ENCODE results near the gene MTM1. TPM values are rescaled to one million over a fixed set of nuclear protein-coding genes. Genes with fewer than 3 reads are reported as not detected.

The MTM1 gene
- total and polyA plus RNA-seq, 9 of the 15 experiments (the other 6 are each of a cell fraction or from before 2014, with no cell fraction given) = 5.6 to 13.3 (median 9.5) TPM

DNA sequence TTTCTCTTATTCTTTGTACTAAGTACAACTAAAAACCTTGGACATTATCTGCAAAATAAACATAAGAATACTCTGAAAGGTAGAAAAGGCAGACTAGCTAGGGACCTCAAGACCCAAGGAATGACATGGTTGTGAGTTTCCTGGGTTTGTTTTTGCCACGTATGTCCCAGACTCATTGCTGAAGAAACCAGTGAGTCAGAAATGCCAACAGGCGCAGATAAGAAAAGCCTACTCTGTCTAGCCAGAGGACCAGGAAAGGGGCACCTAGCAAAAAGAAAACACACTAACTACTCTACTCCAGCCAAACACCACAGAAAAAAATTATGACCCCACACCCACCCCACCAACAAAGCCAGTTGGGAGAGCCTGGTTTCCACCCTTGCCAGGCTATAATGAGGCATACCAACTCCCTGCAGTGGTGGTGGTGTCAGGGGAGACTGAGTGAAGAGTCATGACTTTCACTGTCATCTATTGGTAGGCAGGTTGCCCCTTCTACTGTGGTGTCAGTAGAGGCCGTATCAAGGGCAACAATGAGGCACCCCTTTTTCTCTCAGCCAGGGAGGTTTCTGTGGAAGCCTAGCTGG lies 135.7 kb downstream of the MTM1 start:
- Histone ChIP-seq H3K4me3 (no peak overlapping the region), H3K4me1 (replicated peaks in 1 of 2; ENCODE audit: control insufficient read depth in 2 of 2, insufficient read depth in 2 of 2, low read length in 2 of 2) (no peaks in the 10 kb centered on the region), H4K20me1 (replicated peaks; ENCODE audit: control insufficient read depth, insufficient read depth, low read length) (no peaks in the 10 kb centered on the region), H3K4me2 (ENCODE audit: insufficient read depth, low read length) (no peak overlapping the region), H3K9me1 (ENCODE audit: control insufficient read depth, insufficient read depth, low read length) (no peaks in the 10 kb centered on the region), H3K36me3 (ENCODE audit: control insufficient read depth, insufficient read depth, low read length) (peaks cover 57% of the 10 kb centered on the region; the same call in 2 of the 3 replicates), H2AFZ (ENCODE audit: low read depth, low read length) (no peak overlapping the region), H3K79me2 (ENCODE audit: control insufficient read depth, insufficient read depth, low read length) (no peaks in the 10 kb centered on the region; the same call in 2 of the 3 replicates), H3K9me3 (replicated peaks; ENCODE audit: control insufficient read depth, insufficient read depth, low read depth, low read length) (no peaks in the 10 kb centered on the region), H3K27me3 (ENCODE audit: control insufficient read depth in 2 of 2, insufficient read depth in 2 of 2, low read length in 2 of 2) (no peaks in the 10 kb centered on the region), H3K9ac (ENCODE audit: insufficient read depth in 1 of 2, low read depth in 2 of 2, low read length in 2 of 2) (no peak overlapping the region), H3K27ac (ENCODE audit: extremely low read depth, low read depth, low read length) (no peak overlapping the region)
- ChIA-PET POLR2A (interaction anchor here (0.6 kb wide), 1 partner anchor 14 kb away, joined by 3 read pairs; no protein-coding TSS in a partner anchor), CTCF (ENCODE audit: low intra/inter-chr PET ratio) (no interaction called here)
- ATAC-seq (no peak), DNase-seq (ENCODE audit: extremely low read depth in 1 of 4, low spot score in 3 of 4) (no peak), FAIRE-seq (no peak)
- intact Hi-C loops (cut with micrococcal nuclease) = no loop called here
- in situ Hi-C loops (cut with MboI) = loop anchor here (25.0 kb wide), 1 partner anchor 742 kb away; no protein-coding TSS in a partner anchor
- 86% methylated on average over 2 of the region's 3 CpGs for WGBS (ENCODE audit: insufficient coverage, low coverage, missing lambda C conversion rate)
- no TSS peak for BruUV-seq (replicated peaks)
- TF ChIP-seq ATF1 (CRISPR knock-in tag; IDR thresholded peaks at IDR 0.05) (no peak), ATF1 (tag; IDR thresholded peaks at IDR 0.05) (no peak), GATAD2B (IDR thresholded peaks at IDR 0.05; ENCODE audit: borderline replicate concordance) (no peak), CAMTA2 (CRISPR knock-in tag; conservative IDR thresholded peaks at IDR 0.05) (no peak), PML (IDR thresholded peaks at IDR 0.05; ENCODE audit: low read length) (no peak), CXXC5 (CRISPR knock-in tag; IDR thresholded peaks at IDR 0.05) (no peak), ADNP (tag; IDR thresholded peaks at IDR 0.05) (no peak), MTF1 (CRISPR knock-in tag; IDR thresholded peaks at IDR 0.05; ENCODE audit: borderline replicate concordance) (no peak), CREM (IDR thresholded peaks at IDR 0.05; ENCODE audit: low read depth) (no peak), ZNF561 (CRISPR knock-in tag; conservative IDR thresholded peaks at IDR 0.05) (no peak), GATA2 (CRISPR knock-in tag; IDR thresholded peaks at IDR 0.05) (no peak), DNMT1 (IDR thresholded peaks at IDR 0.05) (no peak), CREBBP (IDR thresholded peaks at IDR 0.05; ENCODE audit: low read depth, low read length) (no peak), CBX8 (IDR thresholded peaks at IDR 0.05; ENCODE audit: borderline replicate concordance, extremely low read depth, low read depth, low read length, poor library complexity, severe bottlenecking) (no peak), ZNF354B (CRISPR knock-in tag; IDR thresholded peaks at IDR 0.05) (no peak), TRIM28 (IDR thresholded peaks at IDR 0.05) (no peak), FOS (IDR thresholded peaks at IDR 0.05; ENCODE audit: extremely low read depth, insufficient read length) (no peak)
- TF ChIP-seq, protein P1, sequence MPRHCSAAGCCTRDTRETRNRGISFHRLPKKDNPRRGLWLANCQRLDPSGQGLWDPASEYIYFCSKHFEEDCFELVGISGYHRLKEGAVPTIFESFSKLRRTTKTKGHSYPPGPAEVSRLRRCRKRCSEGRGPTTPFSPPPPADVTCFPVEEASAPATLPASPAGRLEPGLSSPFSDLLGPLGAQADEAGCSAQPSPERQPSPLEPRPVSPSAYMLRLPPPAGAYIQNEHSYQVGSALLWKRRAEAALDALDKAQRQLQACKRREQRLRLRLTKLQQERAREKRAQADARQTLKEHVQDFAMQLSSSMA (CRISPR knock-in tag; IDR thresholded peaks at IDR 0.05) = no peak
- TF ChIP-seq, protein P2, sequence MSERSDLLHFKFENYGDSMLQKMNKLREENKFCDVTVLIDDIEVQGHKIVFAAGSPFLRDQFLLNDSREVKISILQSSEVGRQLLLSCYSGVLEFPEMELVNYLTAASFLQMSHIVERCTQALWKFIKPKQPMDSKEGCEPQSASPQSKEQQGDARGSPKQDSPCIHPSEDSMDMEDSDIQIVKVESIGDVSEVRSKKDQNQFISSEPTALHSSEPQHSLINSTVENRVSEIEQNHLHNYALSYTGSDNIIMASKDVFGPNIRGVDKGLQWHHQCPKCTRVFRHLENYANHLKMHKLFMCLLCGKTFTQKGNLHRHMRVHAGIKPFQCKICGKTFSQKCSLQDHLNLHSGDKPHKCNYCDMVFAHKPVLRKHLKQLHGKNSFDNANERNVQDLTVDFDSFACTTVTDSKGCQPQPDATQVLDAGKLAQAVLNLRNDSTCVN (CRISPR knock-in tag; IDR thresholded peaks at IDR 0.05) = no peak
- TF ChIP-seq, protein P3, sequence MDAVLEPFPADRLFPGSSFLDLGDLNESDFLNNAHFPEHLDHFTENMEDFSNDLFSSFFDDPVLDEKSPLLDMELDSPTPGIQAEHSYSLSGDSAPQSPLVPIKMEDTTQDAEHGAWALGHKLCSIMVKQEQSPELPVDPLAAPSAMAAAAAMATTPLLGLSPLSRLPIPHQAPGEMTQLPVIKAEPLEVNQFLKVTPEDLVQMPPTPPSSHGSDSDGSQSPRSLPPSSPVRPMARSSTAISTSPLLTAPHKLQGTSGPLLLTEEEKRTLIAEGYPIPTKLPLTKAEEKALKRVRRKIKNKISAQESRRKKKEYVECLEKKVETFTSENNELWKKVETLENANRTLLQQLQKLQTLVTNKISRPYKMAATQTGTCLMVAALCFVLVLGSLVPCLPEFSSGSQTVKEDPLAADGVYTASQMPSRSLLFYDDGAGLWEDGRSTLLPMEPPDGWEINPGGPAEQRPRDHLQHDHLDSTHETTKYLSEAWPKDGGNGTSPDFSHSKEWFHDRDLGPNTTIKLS (IDR thresholded peaks at IDR 0.05; ENCODE audit: borderline replicate concordance, low read depth) = no peak
